Right lobe of liver (tissue), 4 donors: Measurements from ENCODE around the gene AQP4.

ENCODE experiments used
- CTCF ChIP-seq, 4 donors: fragments of 200-600 bp in 3 of 4; fragments of 450-650 bp in 1 of 4; IDR thresholded peaks; one replicate each; pipeline versions ENCODE4 v1.5.1 to v1.8.0; 2016 to 2022; ENCODE audit warnings: antibody characterized with exemption in 4 of 4, mild to moderate bottlenecking in 2 of 4
- POLR2A ChIP-seq: fragments of 450-650 bp; IDR thresholded peaks from one replicate; pipeline ENCODE4 v1.6.1; 2017; ENCODE audit warnings: antibody characterized with exemption, mild to moderate bottlenecking
- donor health status: DM: no; HTN: no; CAD: no.
- donor health status: DM: no; HTN: no; CAD: no.
- donor health status: DM: no; HTN: yes; CAD: no.

GRCh38 chr18:26875040-26875654 is 9.6 kb upstream of the AQP4 start:
- TF ChIP-seq CTCF (IDR thresholded peaks at IDR 0.05) (no peak), POLR2A (no peak)
